Measurements from ENCODE around the gene STK32C. TPM values are rescaled to one million over a fixed set of nuclear protein-coding genes. Genes with fewer than 3 reads are reported as not detected.

STK32C gene
- total RNA-seq, 1 donor from 2014 or later = 9.9 TPM

GRCh38 chr10:132280646-132281074, 27.1 kb downstream of the STK32C start:
- Mint-ChIP-seq H3K36me3 (no peaks in the 10 kb centered on the region), H3K27me3 (ENCODE audit: low read depth) (peaks cover 68% of the 10 kb centered on the region), H3K27ac (no peak overlapping the region), H3K4me3 (no peak overlapping the region), H3K4me1 (no peaks in the 10 kb centered on the region), H3K9me3 (no peaks in the 10 kb centered on the region)
- no peak for DNase-seq (ENCODE audit: low spot score in 2 of 2, unreplicated experiment in 2 of 2)
- TF ChIP-seq CTCF (IDR thresholded peaks at IDR 0.05; ENCODE audit: unreplicated experiment) = no peak

- Mint-ChIP-seq H3K4me3 (no peak overlapping the region), H3K9me3 (no peaks in the 10 kb centered on the region), H3K27me3 (ENCODE audit: low read depth) (peaks cover 65% of the 10 kb centered on the region), H3K4me1 (no peaks in the 10 kb centered on the region), H3K27ac (no peak overlapping the region), H3K36me3 (no peaks in the 10 kb centered on the region)
- DNase-seq (ENCODE audit: low spot score in 2 of 2, unreplicated experiment in 2 of 2) = no peak
- TF ChIP-seq CTCF (IDR thresholded peaks at IDR 0.05; ENCODE audit: unreplicated experiment) = no peak
These were observed 27.7 kb downstream of the STK32C start for GRCh38 chr10:132279873-132280645.

GRCh38 chr10:132277311-132277741, 30.4 kb downstream of the STK32C start:
- Mint-ChIP-seq H3K27me3 (ENCODE audit: low read depth) (peaks cover 58% of the 10 kb centered on the region), H3K27ac (no peak overlapping the region), H3K9me3 (no peaks in the 10 kb centered on the region), H3K4me3 (no peak overlapping the region), H3K4me1 (no peaks in the 10 kb centered on the region), H3K36me3 (no peaks in the 10 kb centered on the region)
- no peak for TF ChIP-seq CTCF (IDR thresholded peaks at IDR 0.05; ENCODE audit: unreplicated experiment)
- no peak for DNase-seq (ENCODE audit: low spot score in 2 of 2, unreplicated experiment in 2 of 2)

GRCh38 chr10:132276706-132277105, 31.0 kb downstream of the STK32C start:
- no peak for TF ChIP-seq CTCF (IDR thresholded peaks at IDR 0.05; ENCODE audit: unreplicated experiment)
- no peaks in the 10 kb centered on the region for H3K4me1 Mint-ChIP-seq
- H3K27ac Mint-ChIP-seq = no peak overlapping the region
- no peaks in the 10 kb centered on the region for H3K9me3 Mint-ChIP-seq
- H3K4me3 Mint-ChIP-seq = no peak overlapping the region
- peaks cover 54% of the 10 kb centered on the region for H3K27me3 Mint-ChIP-seq (ENCODE audit: low read depth)
- no peaks in the 10 kb centered on the region for H3K36me3 Mint-ChIP-seq
- no peak for DNase-seq (ENCODE audit: low spot score in 2 of 2, unreplicated experiment in 2 of 2)

- H3K4me1 Mint-ChIP-seq = no peaks in the 10 kb centered on the region
- DNase-seq (ENCODE audit: low spot score in 2 of 2, unreplicated experiment in 2 of 2) = no peak
- H3K27me3 Mint-ChIP-seq (ENCODE audit: low read depth) = peaks cover 50% of the 10 kb centered on the region
- H3K4me3 Mint-ChIP-seq = no peak overlapping the region
- H3K27ac Mint-ChIP-seq = no peak overlapping the region
- no peaks in the 10 kb centered on the region for H3K9me3 Mint-ChIP-seq
- no peak for TF ChIP-seq CTCF (IDR thresholded peaks at IDR 0.05; ENCODE audit: unreplicated experiment)
- no peaks in the 10 kb centered on the region for H3K36me3 Mint-ChIP-seq
These were observed 31.5 kb downstream of the STK32C start for GRCh38 chr10:132276179-132276675.

All from mesothelial cell of epicardium (in vitro differentiated cells).